Measurements from ENCODE around the gene TBC1D22A.
"Not testable (repeated sequence)": the region's sequence is repeated elsewhere in the genome, so short reads cannot be mapped to it uniquely, and the experiment has no call there.

TBC1D22A gene

GRCh38 chr22:46978668-46979067, 216.2 kb downstream of the TBC1D22A start:
- DNase-seq, result not testable (repeated sequence)

- DNase-seq, result no peak
Observed at GRCh38 chr22:46979506-46979905, 217.1 kb downstream of the TBC1D22A start.

GRCh38 chr22:46980392-46980791, 217.9 kb downstream of the TBC1D22A start:
- DNase-seq, result no peak

GRCh38 chr22:46982635-46983034, 220.2 kb downstream of the TBC1D22A start:
- DNase-seq, result no peak

- DNase-seq, result no peak
Observed at GRCh38 chr22:46983046-46983445, 220.6 kb downstream of the TBC1D22A start.

- DNase-seq, result no peak
Observed at GRCh38 chr22:46984751-46985506, 222.5 kb downstream of the TBC1D22A start.

- no peak for DNase-seq
Observed at GRCh38 chr22:46985507-46985882, 223.0 kb downstream of the TBC1D22A start.

- DNase-seq, result no peak
Observed at GRCh38 chr22:46986788-46987187, 224.3 kb downstream of the TBC1D22A start.

- no peak for DNase-seq
Observed at GRCh38 chr22:46990937-46991550, 228.6 kb downstream of the TBC1D22A start.

- no peak for DNase-seq
Observed at GRCh38 chr22:46991666-46992065, 229.2 kb downstream of the TBC1D22A start.

GRCh38 chr22:46992121-46992731, 229.8 kb downstream of the TBC1D22A start:
- DNase-seq, result no peak

GRCh38 chr22:46993633-46994032, 231.2 kb downstream of the TBC1D22A start:
- DNase-seq, result no peak

GRCh38 chr22:46994265-46994664, 231.8 kb downstream of the TBC1D22A start:
- DNase-seq, result no peak

- no peak for DNase-seq
Observed at GRCh38 chr22:46994983-46995382, 232.5 kb downstream of the TBC1D22A start.

- DNase-seq, result no peak
Observed at GRCh38 chr22:46995501-46996360, 233.3 kb downstream of the TBC1D22A start.

GRCh38 chr22:46996595-46997310, 234.3 kb downstream of the TBC1D22A start:
- DNase-seq, result no peak

GRCh38 chr22:46997311-46997970, 235.0 kb downstream of the TBC1D22A start:
- no peak for DNase-seq

- no peak for DNase-seq
Observed at GRCh38 chr22:46998331-46998730, 235.9 kb downstream of the TBC1D22A start.

- DNase-seq, result no peak
Observed at GRCh38 chr22:47000256-47000655, 237.8 kb downstream of the TBC1D22A start.

- DNase-seq, result no peak
Observed at GRCh38 chr22:47000888-47001287, 238.4 kb downstream of the TBC1D22A start.

GRCh38 chr22:47001288-47001687, 238.8 kb downstream of the TBC1D22A start:
- no peak for DNase-seq

- DNase-seq, result no peak
Observed at GRCh38 chr22:47002692-47003091, 240.2 kb downstream of the TBC1D22A start.

All from activated effector memory CD4-positive, alpha-beta T cell treated with anti-CD3 and anti-CD28 coated beads, Interleukin-2, amount 50 U/mL, for 16 hours (primary cell).